Skeletal muscle cell (primary cell): Measurements from ENCODE around the gene MAP2K6.

Experiments used
- DNase-seq: peaks from one replicate; pipeline ENCODE4 v3.0.0-alpha.2; 2010; ENCODE audit warnings: low read depth
- H3K4me3 ChIP-seq: 2 replicates; pipeline ENCODE4 v1.5.1; 2011; ENCODE audit warnings: low read depth, mild to moderate bottlenecking, control low read depth, low read length, moderate library complexity

The MAP2K6 gene

DNA sequence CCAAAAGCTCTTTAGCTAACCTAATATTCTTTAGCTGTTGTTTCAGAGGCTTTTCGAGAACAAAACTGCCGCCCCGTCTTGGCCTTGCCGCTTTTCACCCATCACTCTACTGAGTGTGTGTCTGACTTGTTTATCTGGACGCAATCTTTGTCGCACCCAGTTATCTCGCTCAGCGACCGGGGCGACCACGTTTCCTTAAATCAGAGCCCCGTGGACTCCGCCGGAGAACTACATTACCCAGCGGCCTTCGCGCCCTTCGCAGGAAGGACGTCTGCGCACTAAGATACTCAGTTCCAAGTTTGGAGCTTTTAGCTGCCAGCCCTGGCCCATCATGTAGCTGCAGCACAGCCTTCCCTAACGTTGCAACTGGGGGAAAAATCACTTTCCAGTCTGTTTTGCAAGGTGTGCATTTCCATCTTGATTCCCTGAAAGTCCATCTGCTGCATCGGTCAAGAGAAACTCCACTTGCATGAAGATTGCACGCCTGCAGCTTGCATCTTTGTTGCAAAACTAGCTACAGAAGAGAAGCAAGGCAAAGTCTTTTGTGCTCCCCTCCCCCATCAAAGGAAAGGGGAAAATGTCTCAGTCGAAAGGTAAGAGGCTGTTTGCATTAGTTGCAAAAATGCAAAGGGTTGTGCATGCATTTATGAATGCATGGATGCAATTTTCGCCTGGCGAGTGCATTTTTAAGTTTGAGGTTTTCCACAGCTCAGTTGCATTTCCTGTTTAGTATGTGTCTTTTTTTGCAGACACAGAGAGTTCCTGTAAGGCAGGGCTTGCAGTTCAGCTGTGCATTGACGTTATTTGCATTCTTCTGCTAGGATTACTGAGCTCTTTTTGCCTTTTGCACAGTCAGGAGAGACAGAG is at the start of gene MAP2K6:
MAP2K6 (plus strand) TSS at position 290 of the 867 bp plus-strand sequence; CDS start at position 578, 288 bp downstream.
- DNase-seq = peak; percentile 26
- H3K4me3 ChIP-seq = peak within 1 kb of the TSS; percentile 49

GRCh38 chr17:69367298-69367697 is 47.2 kb upstream of the MAP2K6 start:
- no peak for DNase-seq
- H3K4me3 ChIP-seq = no peak overlapping the region

DNA sequence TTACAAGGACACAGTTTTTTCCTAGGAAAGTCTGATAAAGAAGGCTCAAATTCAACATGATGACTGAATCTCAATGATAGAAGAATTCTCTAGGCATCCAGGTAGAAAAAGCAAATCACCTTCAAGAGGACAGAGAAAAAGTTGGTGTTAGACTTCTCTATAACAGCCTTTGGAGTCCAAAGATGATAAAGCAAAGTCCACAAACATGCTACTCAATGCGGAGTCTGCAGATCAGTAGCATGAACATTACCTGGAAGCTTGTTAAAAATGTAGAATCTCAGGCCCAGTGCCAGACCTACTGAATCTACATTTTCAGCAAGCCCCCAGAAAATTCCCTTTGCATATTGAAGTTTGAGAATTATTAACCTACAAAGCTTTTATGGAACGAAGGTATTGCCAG is 41.4 kb upstream of the MAP2K6 start:
- DNase-seq = no peak

GRCh38 chr17:69375229-69375628 is 39.3 kb upstream of the MAP2K6 start:
- DNase-seq = no peak
- H3K4me3 ChIP-seq = no peak overlapping the region

More for the DNA sequence above, 41.4 kb upstream of the MAP2K6 start:
- no peak overlapping the region for H3K4me3 ChIP-seq

DNA sequence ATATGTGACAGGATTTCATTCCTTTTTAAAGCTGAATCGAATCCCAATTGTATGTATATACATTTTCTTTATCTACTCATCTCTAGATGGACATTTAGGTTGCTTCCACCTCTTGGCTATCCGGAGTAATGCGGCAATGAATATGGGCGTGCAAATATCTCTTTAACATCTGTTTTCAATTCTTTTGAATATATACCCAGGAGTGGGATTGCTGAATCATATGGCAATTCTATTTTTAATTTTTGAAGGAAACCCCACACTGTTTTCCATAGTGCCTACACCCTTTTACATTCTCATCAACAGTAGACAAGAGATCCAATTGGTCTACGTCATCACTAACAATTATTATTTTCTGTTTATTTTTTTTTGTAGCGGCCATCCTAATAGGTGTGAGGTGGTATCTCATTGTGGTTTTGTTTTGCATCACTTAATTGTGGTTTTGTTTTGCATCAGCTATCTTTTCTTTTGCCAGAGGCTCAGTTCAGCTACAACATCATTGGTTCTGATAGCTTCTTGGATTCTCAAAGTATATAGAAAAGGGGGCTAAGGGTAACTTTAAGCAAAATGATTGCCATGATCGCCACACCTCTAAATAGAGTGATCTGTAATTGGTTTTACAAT is 25.6 kb upstream of the MAP2K6 start:
- no peak for DNase-seq
- H3K4me3 ChIP-seq = no peak overlapping the region

GRCh38 chr17:69390795-69391501 is 23.5 kb upstream of the MAP2K6 start:
- no peak for DNase-seq

GRCh38 chr17:69401251-69401650 is 13.2 kb upstream of the MAP2K6 start:
- no peak overlapping the region for H3K4me3 ChIP-seq

More at GRCh38 chr17:69390795-69391501, 23.5 kb upstream of the MAP2K6 start:
- no peak overlapping the region for H3K4me3 ChIP-seq

GRCh38 chr17:69402052-69402451 is 12.4 kb upstream of the MAP2K6 start:
- no peak for DNase-seq

More at GRCh38 chr17:69401251-69401650, 13.2 kb upstream of the MAP2K6 start:
- no peak for DNase-seq

GRCh38 chr17:69404399-69404798 is 10.1 kb upstream of the MAP2K6 start:
- DNase-seq = no peak
- no peak overlapping the region for H3K4me3 ChIP-seq

More at GRCh38 chr17:69402052-69402451, 12.4 kb upstream of the MAP2K6 start:
- no peak overlapping the region for H3K4me3 ChIP-seq

DNA sequence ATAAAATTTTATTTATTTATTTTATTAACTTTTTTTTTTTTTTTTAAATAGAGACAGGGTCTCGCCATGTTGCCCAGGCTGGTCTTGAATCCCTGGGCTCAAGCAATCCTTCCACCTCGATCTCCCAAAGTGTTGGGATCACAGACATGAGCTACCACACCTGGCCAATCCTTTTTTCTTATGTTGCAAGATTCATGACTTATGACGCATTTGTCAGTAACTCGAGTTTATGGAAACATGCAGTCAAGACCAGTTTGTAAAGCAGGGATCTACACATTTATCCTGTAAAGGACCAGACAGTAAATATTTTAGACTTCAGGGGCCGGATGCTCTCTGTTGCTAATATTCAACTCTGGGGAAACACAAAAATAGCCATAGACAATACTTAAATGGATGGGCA is 9.4 kb upstream of the MAP2K6 start:
- no peak overlapping the region for H3K4me3 ChIP-seq
- no peak for DNase-seq

DNA sequence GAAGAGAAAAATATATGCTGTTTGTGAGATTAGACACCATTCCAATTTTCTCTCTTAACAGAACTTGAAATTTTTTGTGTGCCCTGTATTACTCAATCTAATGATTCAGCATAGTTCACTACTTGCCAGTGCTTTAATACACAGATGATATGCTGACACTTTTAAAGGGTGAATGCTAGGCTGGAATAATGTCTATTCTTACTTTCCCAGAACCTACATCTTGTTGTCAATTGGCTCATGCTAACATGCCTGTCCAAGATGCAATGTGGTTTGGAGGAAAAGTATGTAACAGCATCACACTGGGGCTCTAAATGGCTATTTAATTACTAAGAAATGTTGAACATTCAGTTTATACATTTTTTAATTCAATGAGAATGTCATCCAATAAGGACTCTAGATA is 7.6 kb upstream of the MAP2K6 start:
- DNase-seq = peak; percentile 39
- no peak overlapping the region for H3K4me3 ChIP-seq

- no peak for DNase-seq
- H3K4me3 ChIP-seq = no peak overlapping the region
Observed at GRCh38 chr17:69407759-69408158, 6.7 kb upstream of the MAP2K6 start.

GRCh38 chr17:69410671-69411070 is 3.8 kb upstream of the MAP2K6 start:
- DNase-seq = no peak
- H3K4me3 ChIP-seq = no peak overlapping the region

- no peak overlapping the region for H3K4me3 ChIP-seq
Observed at GRCh38 chr17:69411766-69412165, 2.7 kb upstream of the MAP2K6 start.

GRCh38 chr17:69412251-69412671 is 2.2 kb upstream of the MAP2K6 start:
- DNase-seq = no peak
- H3K4me3 ChIP-seq = no peak overlapping the region

More at GRCh38 chr17:69411766-69412165, 2.7 kb upstream of the MAP2K6 start:
- no peak for DNase-seq

- peak overlapping the region; percentile 49 for H3K4me3 ChIP-seq
- DNase-seq = no peak
Observed at GRCh38 chr17:69415431-69415830, 934 bp downstream of the MAP2K6 start.

DNA sequence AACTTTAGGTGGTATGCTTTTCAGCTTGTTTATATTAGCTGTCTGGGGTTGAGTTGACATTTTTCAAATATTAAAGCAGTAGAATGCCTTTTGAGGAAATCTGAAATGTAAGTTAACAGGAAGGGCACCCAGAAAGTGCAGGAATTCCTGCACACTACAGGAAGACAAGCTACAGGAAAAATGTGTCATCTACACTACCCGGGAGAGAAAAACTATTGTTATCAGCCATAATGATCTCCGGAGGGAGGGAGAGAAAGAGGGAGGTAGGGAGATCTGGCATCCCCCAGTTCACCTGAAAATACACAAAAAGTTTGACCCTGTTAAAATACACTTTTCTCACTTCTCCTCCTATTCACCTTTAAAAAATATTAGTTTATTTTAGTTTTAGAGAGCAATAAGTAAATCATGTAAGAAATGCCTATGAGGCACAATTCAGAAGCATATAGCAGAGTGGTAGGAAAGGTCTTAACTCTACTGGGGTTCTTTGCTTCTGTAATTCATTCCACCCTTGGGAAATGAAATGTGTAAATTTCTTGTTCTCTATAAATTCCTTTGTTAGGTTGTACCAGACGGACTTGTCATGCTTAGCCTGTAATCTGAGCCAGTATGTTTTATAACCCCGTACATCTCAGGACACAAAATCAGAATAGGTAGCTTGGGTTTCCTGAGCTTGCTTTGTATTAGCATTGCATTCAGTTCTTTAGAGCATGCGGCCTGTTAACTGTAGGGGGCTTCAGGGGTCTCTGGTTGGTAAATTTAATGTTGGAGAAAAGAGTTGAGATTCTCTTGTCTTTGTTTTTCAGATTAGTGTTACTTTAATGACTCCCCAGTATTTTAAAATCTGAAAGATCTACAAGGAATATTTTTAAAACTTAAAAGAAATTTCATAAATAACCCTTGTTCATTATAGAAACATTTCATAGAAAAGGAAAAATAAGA is 3.3 kb downstream of the MAP2K6 start:
- H3K4me3 ChIP-seq = no peak overlapping the region

GRCh38 chr17:69418535-69418934 is 4.0 kb downstream of the MAP2K6 start:
- H3K4me3 ChIP-seq = no peak overlapping the region
- DNase-seq = no peak

More for the DNA sequence above, 3.3 kb downstream of the MAP2K6 start:
- DNase-seq = peak; percentile 12

DNA sequence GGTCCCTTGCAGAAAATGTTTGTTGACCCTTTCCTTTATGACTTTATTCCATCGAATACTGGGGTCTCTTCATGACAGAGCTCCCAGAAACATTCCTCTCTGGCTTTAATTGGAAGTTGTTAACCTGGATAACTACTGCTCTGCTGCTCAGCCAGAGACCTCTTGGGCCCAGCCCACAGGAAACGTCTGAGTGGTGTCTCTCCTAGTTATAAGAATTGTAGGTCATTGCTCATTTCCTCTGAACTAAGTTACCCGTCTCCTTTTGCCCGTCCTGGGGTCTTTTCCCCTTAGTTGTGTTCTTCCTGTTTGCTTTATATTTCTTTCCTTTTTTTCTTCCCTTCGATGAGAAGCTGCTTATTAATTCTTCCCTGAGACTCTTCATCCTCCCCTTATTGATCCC is 9.0 kb downstream of the MAP2K6 start:
- H3K4me3 ChIP-seq = no peak overlapping the region
- no peak for DNase-seq
